Stimulated activated memory B cell treated with anti-CD40 and anti-IgM and Interleukin-4, amounts not matched to agents 10 μg/mL and 1 μg/mL and 100 μg/mL, for 72 hours (primary cell): ENCODE data around the gene CPNE5.

Source experiments
- ATAC-seq: fragments of 150-1000 bp; cut with Tn5 transposase; 2 replicates; pipeline ENCODE4 v1.10.0; 2021
- H3K27ac Mint-ChIP-seq: one replicate; pipeline ENCODE4 v1.8.0; 2022; ENCODE audit warnings: mild to moderate bottlenecking, mixed read lengths
- H3K27me3 Mint-ChIP-seq: one replicate; pipeline ENCODE4 v1.8.0; 2022; ENCODE audit warnings: mixed read lengths
- H3K36me3 Mint-ChIP-seq: one replicate; pipeline ENCODE4 v1.8.0; 2022; ENCODE audit warnings: mixed read lengths
- H3K4me1 Mint-ChIP-seq: one replicate; pipeline ENCODE4 v1.8.0; 2022; ENCODE audit warnings: mixed read lengths
- H3K4me3 Mint-ChIP-seq: one replicate; pipeline ENCODE4 v1.8.0; 2022; ENCODE audit warnings: mild to moderate bottlenecking, moderate library complexity, mixed read lengths
- H3K9me3 Mint-ChIP-seq: one replicate; pipeline ENCODE4 v1.8.0; 2022; ENCODE audit warnings: mixed read lengths

The CPNE5 gene

GRCh38 chr6:36863670-36864540, 24.7 kb upstream of the CPNE5 start:
- H3K4me3 Mint-ChIP-seq: no peak overlapping the region
- H3K27ac Mint-ChIP-seq: no peak overlapping the region
- no peaks in the 10 kb centered on the region for H3K27me3 Mint-ChIP-seq
- no peaks in the 10 kb centered on the region for H3K9me3 Mint-ChIP-seq
- no peak for ATAC-seq
- peaks cover 22% of the 10 kb centered on the region for H3K4me1 Mint-ChIP-seq
- peaks cover 76% of the 10 kb centered on the region for H3K36me3 Mint-ChIP-seq

- no peak overlapping the region for H3K4me3 Mint-ChIP-seq
- peaks cover 16% of the 10 kb centered on the region for H3K4me1 Mint-ChIP-seq
- no peaks in the 10 kb centered on the region for H3K27me3 Mint-ChIP-seq
- peaks cover 74% of the 10 kb centered on the region for H3K36me3 Mint-ChIP-seq
- no peak overlapping the region for H3K27ac Mint-ChIP-seq
- ATAC-seq: no peak
- no peaks in the 10 kb centered on the region for H3K9me3 Mint-ChIP-seq
Measured at GRCh38 chr6:36862848-36863382, 23.7 kb upstream of the CPNE5 start.

GRCh38 chr6:36862164-36862847, 23.1 kb upstream of the CPNE5 start:
- H3K4me3 Mint-ChIP-seq: no peak overlapping the region
- H3K4me1 Mint-ChIP-seq: peaks cover 10% of the 10 kb centered on the region
- no peaks in the 10 kb centered on the region for H3K9me3 Mint-ChIP-seq
- peaks cover 68% of the 10 kb centered on the region for H3K36me3 Mint-ChIP-seq
- H3K27ac Mint-ChIP-seq: no peak overlapping the region
- no peak for ATAC-seq
- no peaks in the 10 kb centered on the region for H3K27me3 Mint-ChIP-seq

GRCh38 chr6:36860126-36860525, 20.9 kb upstream of the CPNE5 start:
- Mint-ChIP-seq H3K27ac (no peak overlapping the region), H3K27me3 (no peaks in the 10 kb centered on the region), H3K4me1 (peaks cover 7% of the 10 kb centered on the region), H3K36me3 (peaks cover 72% of the 10 kb centered on the region), H3K9me3 (no peaks in the 10 kb centered on the region), H3K4me3 (no peak overlapping the region)
- ATAC-seq: no peak

GRCh38 chr6:36858407-36858981, 19.2 kb upstream of the CPNE5 start:
- Mint-ChIP-seq H3K36me3 (peaks cover 76% of the 10 kb centered on the region), H3K27me3 (no peaks in the 10 kb centered on the region), H3K27ac (no peak overlapping the region), H3K4me3 (no peak overlapping the region), H3K9me3 (no peaks in the 10 kb centered on the region), H3K4me1 (no peaks in the 10 kb centered on the region)
- ATAC-seq: no peak

GRCh38 chr6:36857325-36857724, 18.1 kb upstream of the CPNE5 start:
- Mint-ChIP-seq H3K4me3 (no peak overlapping the region), H3K4me1 (no peaks in the 10 kb centered on the region), H3K36me3 (peaks cover 78% of the 10 kb centered on the region), H3K9me3 (no peaks in the 10 kb centered on the region), H3K27me3 (no peaks in the 10 kb centered on the region), H3K27ac (no peak overlapping the region)
- ATAC-seq: no peak

GRCh38 chr6:36856277-36856676, 17.0 kb upstream of the CPNE5 start:
- Mint-ChIP-seq H3K36me3 (peaks cover 81% of the 10 kb centered on the region), H3K27me3 (no peaks in the 10 kb centered on the region), H3K9me3 (no peaks in the 10 kb centered on the region), H3K4me1 (no peaks in the 10 kb centered on the region), H3K27ac (no peak overlapping the region), H3K4me3 (no peak overlapping the region)
- no peak for ATAC-seq

- no peak for ATAC-seq
- H3K4me3 Mint-ChIP-seq: no peak overlapping the region
- no peak overlapping the region for H3K27ac Mint-ChIP-seq
- H3K27me3 Mint-ChIP-seq: no peaks in the 10 kb centered on the region
- H3K4me1 Mint-ChIP-seq: no peaks in the 10 kb centered on the region
- H3K9me3 Mint-ChIP-seq: no peaks in the 10 kb centered on the region
- H3K36me3 Mint-ChIP-seq: peaks cover 81% of the 10 kb centered on the region
Measured at GRCh38 chr6:36855750-36856149, 16.5 kb upstream of the CPNE5 start.

GRCh38 chr6:36853325-36853724, 14.1 kb upstream of the CPNE5 start:
- Mint-ChIP-seq H3K9me3 (peaks cover 2% of the 10 kb centered on the region), H3K27ac (no peak overlapping the region), H3K4me3 (no peak overlapping the region), H3K36me3 (peaks cover 73% of the 10 kb centered on the region), H3K27me3 (no peaks in the 10 kb centered on the region), H3K4me1 (peaks cover 6% of the 10 kb centered on the region)
- ATAC-seq: no peak

- ATAC-seq: no peak
- Mint-ChIP-seq H3K4me3 (no peak overlapping the region), H3K9me3 (peaks cover 2% of the 10 kb centered on the region), H3K4me1 (peaks cover 6% of the 10 kb centered on the region), H3K36me3 (peaks cover 73% of the 10 kb centered on the region), H3K27me3 (no peaks in the 10 kb centered on the region), H3K27ac (no peak overlapping the region)
Measured at GRCh38 chr6:36852481-36853147, 13.4 kb upstream of the CPNE5 start.

GRCh38 chr6:36851626-36852025, 12.4 kb upstream of the CPNE5 start:
- Mint-ChIP-seq H3K27me3 (no peaks in the 10 kb centered on the region), H3K4me3 (no peak overlapping the region), H3K9me3 (peaks cover 2% of the 10 kb centered on the region), H3K4me1 (peaks cover 6% of the 10 kb centered on the region), H3K36me3 (peaks cover 68% of the 10 kb centered on the region), H3K27ac (no peak overlapping the region)
- no peak for ATAC-seq

- Mint-ChIP-seq H3K27ac (no peak overlapping the region), H3K4me3 (no peak overlapping the region), H3K27me3 (no peaks in the 10 kb centered on the region), H3K4me1 (peaks cover 6% of the 10 kb centered on the region), H3K9me3 (peaks cover 2% of the 10 kb centered on the region), H3K36me3 (peaks cover 64% of the 10 kb centered on the region)
- no peak for ATAC-seq
Measured at GRCh38 chr6:36851149-36851614, 11.9 kb upstream of the CPNE5 start.

GRCh38 chr6:36850021-36850420, 10.8 kb upstream of the CPNE5 start:
- no peaks in the 10 kb centered on the region for H3K27me3 Mint-ChIP-seq
- H3K4me3 Mint-ChIP-seq: no peak overlapping the region
- peaks cover 52% of the 10 kb centered on the region for H3K36me3 Mint-ChIP-seq
- no peak overlapping the region for H3K27ac Mint-ChIP-seq
- peaks cover 6% of the 10 kb centered on the region for H3K4me1 Mint-ChIP-seq
- no peak for ATAC-seq
- peaks cover 2% of the 10 kb centered on the region for H3K9me3 Mint-ChIP-seq

- H3K4me1 Mint-ChIP-seq: peaks cover 6% of the 10 kb centered on the region
Measured at GRCh38 chr6:36848658-36849441, 9.6 kb upstream of the CPNE5 start.

More at GRCh38 chr6:36848658-36849441, 9.6 kb upstream of the CPNE5 start:
- ATAC-seq: no peak
- H3K9me3 Mint-ChIP-seq: peaks cover 2% of the 10 kb centered on the region
- H3K27ac Mint-ChIP-seq: no peak overlapping the region
- peaks cover 40% of the 10 kb centered on the region for H3K36me3 Mint-ChIP-seq
- no peaks in the 10 kb centered on the region for H3K27me3 Mint-ChIP-seq
- H3K4me3 Mint-ChIP-seq: no peak overlapping the region
